Activated CD4-positive, alpha-beta T cell treated with anti-CD3 and anti-CD28 coated beads, Interleukin-10, Interleukin-2, amounts not matched to agents 100 ng/mL and 50 ng/mL, durations not matched to agents 16 hours and 8 hours (primary cell): ENCODE measurements around the gene GSS.
A peak's percentile ranks its signal among the peaks of the same experiment; 100 is the strongest.

ENCODE experiments used
- DNase-seq: peaks from one replicate; pipeline ENCODE4 v3.0.0-alpha.2; 2020

GSS gene

GRCh38 chr20:34976286-34976685 is 20.7 kb upstream of the GSS start:
- no peak for DNase-seq

DNA sequence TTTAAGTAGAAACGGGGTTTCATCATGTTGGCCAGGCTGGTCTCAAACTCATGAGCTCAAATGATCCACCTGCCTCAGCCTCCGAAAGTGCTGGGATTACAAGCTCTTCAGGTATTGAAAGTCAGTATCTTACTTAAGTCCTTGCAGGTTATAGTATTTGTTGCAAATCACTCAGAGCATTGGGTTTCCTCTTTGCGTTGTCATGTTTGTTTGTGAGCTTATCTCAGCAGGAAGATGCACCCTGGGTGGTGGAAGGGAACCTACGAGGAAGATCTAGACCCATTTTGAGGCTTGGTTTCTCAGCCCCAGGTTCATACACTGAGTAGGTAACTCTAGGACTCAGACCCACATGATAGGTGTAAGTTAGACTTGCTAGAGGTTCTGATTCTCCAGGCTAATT is 18.6 kb upstream of the GSS start:
- no peak for DNase-seq

DNA sequence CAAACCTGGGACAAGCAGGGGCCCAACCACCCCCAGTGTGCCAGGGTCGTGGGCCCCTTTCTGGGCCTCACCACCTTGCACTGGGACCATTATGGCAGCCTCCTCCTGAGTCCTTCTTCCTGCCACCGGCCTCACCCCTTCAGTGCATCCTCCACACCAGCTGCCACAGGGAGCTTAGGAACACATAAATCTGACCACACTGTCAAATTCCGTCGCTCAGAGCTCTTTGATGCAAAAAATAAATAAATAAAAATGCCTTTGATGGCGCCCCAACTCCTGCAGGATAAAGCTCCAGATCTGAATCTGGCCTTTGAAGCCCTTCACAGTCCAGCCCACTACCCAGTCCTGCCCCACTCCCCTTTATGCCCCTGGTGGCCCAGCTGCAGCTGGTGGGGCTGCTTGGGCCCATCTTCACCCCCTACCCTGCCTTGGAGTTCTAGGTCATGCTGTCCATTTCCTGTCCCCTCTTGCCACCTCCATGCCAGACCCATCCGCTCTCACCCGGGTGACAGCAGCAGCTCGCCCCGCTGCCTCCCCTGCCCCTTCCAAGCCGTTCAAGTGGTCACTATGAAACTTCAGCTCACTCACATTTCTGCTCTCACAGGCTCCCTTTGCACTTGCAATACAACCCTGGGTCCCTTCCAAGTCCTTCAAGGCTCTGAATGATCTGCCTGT is 16.1 kb upstream of the GSS start:
- DNase-seq = no peak

GRCh38 chr20:34970846-34971560 is 15.4 kb upstream of the GSS start:
- no peak for DNase-seq

DNA sequence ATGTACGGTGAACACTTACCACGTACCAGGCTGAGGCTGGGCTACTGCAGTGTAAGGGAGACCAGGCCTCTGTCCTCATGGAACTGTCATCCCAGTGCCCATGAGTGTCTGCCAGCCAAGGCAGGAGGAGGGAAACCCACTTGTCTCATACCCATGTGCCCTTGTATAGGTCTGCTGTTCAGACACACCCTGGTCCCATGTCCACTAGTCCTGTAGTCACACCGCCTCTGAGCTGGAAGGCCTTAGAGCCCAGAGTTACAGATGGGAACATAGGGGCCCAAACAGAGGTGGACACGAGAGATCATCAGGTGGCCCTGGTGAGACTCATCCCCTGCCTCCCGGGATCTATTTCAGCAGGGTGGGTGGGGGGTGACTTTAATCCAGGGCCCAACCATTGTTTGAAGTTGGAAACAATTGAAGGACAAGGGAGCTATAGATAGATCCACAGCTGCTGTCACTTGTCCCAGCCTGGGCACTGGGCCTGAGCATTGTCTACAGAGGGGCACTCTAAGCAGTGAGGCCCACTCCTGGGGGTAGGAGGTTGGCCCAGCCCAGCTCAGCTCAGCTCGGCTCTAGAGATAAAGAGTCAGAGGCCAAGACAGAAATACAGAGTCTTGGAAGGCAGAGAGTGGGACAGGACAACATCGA is 14.7 kb upstream of the GSS start:
- no peak for DNase-seq

DNA sequence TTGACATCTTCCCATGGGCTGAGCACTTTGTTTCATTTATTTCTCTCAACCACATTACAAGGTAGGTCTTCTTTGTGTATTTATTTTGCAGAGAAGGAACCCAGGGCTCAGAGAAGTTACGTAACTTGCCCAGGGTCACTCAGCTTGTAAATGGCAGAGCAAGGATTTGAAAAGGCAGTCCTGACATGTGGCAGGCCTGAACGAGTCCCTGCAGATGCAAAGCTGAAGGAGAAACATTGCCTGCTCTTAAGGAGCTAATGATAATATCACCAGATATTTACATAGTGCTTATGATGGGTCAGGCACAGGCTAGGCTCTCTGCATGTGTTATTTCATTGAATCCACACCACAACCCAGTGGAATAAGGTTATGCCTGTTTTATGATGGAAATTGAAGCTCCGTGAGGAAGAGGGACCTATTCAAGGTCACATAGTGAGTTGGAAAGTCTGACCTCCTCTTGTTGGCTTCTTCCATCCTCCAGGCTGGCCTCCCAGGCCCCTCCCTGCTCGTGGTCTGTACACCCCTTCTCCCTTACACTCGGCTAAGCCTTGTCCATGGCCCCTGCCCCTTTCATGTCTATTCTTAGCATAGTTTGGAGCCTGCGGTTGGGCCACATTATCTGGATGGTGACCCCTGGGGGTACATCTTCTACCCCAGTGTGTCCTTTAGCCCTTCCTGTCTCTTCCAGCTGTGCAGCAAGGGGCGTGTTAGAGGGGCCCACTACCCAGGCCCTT is 12.6 kb upstream of the GSS start:
- no peak for DNase-seq

DNA sequence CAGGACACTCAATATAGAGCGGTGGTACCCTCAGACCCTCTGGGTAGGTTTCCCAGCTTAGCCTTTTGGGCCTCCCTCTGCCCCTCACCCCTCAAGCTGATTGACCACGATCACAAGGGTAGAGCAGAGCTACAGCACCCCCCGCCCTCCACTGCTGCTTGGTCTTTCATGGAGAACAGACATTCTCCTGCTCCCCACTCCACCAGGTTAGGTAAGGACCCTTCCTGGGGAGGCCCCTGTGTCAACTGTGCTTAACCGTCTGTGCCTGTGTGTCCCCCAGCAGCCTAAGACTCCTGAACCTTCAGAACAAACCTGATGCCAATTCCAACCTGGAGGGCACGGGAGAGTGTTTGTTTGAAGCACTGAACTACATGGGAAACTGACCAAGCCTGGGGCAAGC is 11.8 kb upstream of the GSS start:
- no peak for DNase-seq

DNA sequence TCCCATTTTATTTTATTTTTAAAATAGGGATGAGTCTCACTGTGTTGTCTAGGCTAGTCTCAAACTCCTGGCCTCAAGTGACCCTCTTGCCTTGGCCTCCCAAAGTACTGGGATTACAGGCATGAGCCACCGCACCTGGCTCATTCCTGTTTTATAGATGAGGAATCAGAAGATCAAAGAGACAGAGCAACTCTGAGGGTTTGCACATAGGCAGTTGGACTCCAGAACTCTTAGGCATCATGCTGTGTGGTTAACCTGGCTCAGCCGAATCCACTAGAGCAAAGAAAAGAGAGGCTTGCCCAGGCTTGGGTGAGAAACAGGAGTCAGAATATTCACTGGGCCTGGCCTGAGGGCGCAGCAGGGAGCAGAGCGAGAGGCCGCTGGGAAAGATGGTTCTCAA is 9.4 kb upstream of the GSS start:
- DNase-seq = no peak

DNA sequence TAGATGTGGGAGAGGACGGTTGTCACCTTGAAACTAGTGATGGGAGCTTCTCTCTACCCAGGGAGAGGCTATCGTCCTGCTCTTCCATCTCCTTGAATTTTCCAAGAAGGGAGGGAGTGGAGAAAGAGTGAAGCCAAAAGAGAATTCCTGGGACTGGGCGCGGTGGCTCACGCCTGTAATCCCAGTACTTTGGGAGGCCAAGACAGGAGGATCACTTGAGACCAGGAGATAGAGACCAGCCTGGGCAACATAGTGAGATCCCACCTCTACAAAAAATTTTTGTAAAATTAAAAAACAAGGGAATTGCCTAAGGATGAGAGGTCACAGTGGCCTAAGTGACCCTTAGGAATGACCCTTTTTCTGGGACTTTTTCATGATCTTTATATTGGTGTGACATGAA is 8.9 kb upstream of the GSS start:
- no peak for DNase-seq

- no peak for DNase-seq
These were observed 1.3 kb upstream of the GSS start for GRCh38 chr20:34956751-34957472.

DNA sequence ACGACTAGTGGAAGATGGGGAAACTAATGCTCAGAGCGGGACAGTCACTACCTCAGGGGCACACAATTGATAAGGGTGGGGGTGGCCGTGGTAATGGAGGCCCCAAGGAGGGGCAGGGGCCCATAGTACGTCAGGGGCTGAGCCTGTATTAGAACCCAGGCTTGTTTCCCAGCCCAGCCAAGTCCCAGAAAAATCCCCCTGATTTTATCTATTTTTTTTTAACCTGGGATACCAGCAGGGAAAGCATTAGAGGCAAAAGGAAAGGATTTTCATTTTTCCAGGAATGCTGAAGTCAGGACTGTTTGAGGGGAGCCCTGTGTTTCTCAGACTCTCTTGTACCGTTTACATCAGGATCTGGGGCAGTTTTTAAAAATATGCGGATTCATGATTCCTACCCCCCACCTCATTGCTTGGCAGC is 444 bp upstream of the GSS start:
- no peak for DNase-seq

GRCh38 chr20:34954904-34955230 is 739 bp downstream of the GSS start:
- no peak for DNase-seq

- DNase-seq = no peak
These were observed 1.6 kb downstream of the GSS start for GRCh38 chr20:34953960-34954359.

DNA sequence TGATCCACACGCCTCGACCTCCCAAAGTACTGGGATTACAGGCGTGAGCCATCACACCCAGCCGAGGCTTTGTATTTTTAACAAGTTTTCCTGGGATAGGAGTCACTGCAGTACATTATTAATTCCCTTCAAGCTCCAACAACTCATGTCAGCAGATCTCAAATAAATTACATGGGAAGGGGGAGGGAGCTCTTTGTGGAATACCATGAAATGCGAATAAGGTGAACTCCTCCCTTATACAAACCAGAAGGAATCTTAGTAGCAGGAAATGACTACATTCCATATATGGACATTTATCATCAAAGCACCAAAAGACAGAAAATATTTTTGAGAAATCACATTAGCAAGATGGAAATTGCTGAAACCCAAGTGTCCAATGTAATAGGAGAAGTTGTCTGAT is 2.9 kb downstream of the GSS start:
- no peak for DNase-seq

DNA sequence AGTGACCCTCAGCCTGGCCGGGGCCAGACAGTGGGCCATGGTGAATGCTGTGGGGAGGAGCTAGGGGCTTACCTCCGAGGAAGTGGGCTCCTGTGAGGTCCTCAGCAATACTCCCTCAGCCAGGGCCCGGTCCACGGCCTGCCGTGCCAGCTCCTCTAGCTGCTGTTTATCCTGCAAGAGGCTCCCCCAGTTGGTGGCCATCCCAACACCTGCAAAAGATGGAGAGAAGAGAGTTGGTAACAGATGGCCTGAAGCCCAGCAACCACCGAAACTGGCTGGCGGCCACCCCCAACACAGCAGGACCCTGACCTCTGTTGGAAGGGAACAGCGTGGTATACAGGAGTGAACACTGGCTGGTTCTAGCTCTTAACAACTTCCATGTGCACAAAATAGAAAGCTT is 4.0 kb downstream of the GSS start:
- DNase-seq = no peak

DNA sequence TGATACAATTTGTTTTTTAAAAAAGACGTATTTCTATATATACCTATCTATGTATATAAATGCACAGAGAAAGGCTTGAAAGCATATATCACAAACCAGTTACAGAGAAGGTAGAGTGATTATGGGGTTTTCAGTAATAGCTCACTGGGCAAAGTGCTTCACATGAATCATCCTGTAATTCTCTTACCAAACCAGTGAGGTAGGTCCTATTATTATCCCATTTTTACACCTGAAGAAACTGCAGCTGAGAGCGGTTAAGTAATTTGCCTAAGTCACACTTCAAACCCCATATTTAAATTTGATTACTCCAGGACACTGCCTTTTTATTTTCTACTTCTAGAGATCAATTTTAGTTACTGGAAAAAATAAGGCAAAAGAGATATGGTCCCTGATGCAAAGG is 4.4 kb downstream of the GSS start:
- DNase-seq = no peak

DNA sequence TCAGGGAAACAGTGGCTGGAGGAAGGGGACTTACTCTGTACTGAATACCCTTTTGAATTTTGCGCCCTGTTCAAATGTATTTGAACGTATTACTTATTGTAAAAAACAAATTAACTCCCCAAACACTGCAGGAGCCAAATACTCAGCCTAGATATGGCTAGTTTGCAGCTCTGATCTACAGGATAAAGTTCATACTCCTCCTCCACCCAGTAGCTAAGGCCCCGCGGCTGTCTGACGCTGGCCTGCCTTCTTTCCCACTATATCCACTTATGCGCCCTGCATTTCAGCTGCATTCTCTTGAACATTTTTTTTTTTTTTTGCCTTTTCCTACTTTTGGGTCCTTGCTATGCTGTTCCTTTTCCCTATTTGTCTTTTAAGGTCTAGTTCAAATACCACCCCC is 6.5 kb downstream of the GSS start:
- DNase-seq = no peak

DNA sequence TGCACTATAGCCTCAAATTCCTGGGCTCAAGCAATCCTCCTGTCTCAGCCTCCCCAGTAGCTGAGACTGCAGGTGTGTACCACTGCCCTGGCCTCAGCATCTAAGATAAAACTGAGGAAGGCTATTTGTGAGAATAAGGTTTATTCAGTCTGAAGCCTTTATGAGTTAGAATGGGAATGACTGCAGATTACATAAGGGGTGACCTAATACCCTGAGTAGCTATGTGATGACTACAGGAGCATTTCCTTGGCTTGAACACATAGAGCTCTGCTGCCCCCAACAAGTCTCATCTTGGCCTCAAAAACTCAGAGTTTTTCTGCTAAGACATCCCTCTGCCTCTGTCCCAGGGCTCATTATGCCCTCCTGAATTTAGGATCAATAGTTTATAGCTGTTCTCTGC is 7.6 kb downstream of the GSS start:
- DNase-seq = peak; percentile 20

GRCh38 chr20:34947336-34947735 is 8.3 kb downstream of the GSS start:
- DNase-seq = no peak

GRCh38 chr20:34946661-34947060 is 8.9 kb downstream of the GSS start:
- DNase-seq = no peak

DNA sequence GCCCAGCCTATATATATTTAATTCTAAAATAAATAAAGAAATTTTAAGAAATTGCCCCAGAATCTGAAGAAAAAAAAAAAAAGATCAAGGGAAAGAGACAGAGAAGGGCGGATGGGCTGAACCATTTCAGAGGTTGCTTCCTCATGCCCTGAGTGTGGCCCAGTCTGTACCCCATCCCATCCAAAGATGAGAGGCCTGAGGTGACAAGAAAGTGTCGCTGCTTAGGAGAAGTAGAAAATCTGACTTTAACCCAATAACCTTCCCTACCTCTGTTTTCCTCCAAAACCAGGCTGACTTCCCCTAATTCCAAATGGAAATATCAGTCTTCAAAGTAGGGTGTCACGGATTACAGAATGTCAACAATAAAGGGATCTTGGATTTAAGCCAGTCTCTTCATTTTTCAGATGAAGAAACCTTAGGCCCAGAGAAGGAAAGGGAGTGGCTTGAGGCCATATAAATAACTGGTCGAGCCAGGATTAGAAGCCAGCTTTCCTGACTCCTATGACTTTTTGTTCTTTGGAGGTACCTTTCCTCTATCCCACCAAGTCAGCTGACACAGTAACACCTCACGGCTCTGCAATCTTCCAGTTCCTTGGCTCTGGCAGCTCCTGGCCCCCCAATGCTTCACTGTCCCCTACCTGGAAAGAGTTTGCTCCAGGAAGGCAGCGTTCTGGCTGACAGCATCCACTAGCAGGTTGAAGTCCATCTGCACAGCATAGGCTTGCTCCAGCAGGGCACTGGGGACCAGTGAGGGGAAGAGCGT is 10.1 kb downstream of the GSS start:
- no peak for DNase-seq

DNA sequence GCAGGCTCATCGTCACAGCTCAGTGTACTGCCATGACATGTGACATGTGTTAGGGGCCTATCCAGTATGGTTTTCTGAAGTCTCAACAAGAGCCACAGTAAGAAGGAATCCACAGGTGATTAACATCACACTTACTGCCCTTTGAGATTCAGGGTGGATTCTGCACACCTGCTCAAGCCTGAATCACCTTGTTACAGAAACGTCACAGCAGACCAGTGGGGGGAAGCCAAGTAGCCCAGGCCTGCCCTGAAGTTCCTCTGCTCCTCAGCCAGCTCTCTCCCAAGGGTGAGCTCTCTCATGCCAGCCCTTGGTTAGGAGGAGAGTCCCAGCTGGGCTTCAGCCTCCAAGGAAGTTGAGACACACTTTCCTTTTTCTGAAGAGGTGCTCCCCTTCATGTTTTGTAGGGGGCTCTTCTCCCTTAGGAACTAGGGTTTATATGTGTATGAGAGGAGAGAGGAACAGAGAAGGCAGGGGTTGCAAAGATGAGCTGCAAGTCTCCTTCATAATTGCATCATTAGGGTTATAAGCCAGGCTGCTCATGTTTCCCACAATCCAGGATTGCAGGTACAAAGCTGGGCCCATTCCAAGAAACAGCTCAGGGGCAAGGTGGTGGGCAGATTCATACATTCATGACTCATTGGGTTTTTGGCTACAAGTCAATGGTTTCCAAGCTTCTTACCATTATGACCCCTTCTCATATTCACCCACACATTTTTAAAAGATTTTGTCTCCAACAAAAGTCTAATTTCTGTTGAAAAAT is 11.6 kb downstream of the GSS start:
- DNase-seq = no peak
